Measurements from ENCODE around the gene PADI3.

DNA sequence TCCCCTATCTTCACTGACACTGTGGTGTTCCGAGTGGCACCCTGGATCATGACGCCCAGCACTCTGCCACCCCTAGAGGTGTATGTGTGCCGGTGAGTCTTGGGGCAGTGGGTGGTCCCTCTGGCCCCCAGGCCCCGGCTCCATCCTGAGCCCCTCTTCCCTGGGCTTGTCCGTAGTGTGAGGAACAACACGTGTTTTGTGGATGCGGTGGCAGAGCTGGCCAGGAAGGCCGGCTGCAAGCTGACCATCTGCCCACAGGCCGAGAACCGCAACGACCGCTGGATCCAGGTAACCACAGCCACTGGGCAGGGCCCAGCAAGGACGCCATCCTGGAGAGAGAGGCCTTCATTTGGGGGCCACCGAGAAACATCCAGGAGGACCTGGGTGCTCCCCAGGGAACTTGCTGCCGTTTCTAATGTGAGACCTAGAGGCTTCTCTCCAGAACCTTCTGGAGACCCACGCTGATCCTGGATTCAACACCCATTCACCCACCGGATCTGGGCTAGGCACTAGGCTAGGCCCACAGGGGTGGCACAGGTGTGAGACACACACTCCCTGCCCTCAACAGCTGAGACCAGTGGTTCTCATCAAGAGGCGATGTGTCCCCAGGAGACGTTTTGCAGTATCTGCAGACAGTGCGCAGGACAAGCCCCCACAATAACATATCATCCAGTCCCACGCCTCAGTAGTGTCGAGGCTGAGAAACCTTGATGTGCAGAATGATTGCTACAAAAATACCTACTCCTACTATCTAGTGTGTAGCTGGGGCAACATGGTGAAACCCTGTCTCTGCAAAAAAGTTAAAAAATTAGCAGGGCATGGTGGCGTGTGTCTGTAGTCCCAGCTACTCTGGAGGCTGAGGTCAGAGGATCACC is 22.2 kb downstream of the PADI3 start:
- no peak for TF ChIP-seq TARDBP (IDR thresholded peaks at IDR 0.05)
- TF ChIP-seq SP1 (IDR thresholded peaks at IDR 0.05), result no peak
- no peak for TF ChIP-seq FOXA1 (IDR thresholded peaks at IDR 0.05)
- TF ChIP-seq FOXK2 (IDR thresholded peaks at IDR 0.05), result no peak
- no peak for TF ChIP-seq ZNF384 (IDR thresholded peaks at IDR 0.05)
- TF ChIP-seq ELF4 (IDR thresholded peaks at IDR 0.05), result no peak
- no peak for TF ChIP-seq FOXM1 (IDR thresholded peaks at IDR 0.05; ENCODE audit: borderline replicate concordance)
- no peak for TF ChIP-seq LEF1 (IDR thresholded peaks at IDR 0.05; ENCODE audit: borderline replicate concordance)
- TF ChIP-seq L3MBTL2 (conservative IDR thresholded peaks at IDR 0.05), result no peak

All from HEK293T (cell line).